ENCODE data around the gene HCN3.

HCN3 gene

DNA sequence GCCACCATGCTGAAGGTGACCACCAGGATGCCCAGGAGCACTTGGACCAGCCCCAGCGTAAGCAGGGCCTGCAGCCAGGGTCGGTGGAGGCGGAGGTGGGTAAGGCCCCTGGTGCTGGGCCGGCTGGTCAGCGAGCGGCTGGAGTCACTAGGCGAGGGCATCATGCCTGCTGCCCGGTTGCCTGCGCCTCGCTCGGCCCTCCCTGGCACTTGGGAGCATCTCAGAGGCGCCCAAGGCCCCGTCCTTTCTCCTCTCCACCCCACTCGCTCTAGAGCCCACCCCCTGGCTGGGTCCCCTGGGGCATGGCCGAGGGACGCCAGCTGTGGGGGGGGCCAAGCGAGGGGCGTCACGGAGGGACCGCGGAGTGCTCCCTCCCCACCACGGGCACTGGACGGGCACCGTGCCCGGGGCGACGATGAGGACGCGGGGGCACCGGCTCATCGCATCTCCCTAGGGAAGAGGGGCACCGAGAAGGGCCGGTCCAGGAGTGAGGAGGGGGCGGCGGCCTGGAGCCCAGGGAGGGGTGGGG lies 22.5 kb upstream of the HCN3 start:
- DNase-seq: no peak

DNA sequence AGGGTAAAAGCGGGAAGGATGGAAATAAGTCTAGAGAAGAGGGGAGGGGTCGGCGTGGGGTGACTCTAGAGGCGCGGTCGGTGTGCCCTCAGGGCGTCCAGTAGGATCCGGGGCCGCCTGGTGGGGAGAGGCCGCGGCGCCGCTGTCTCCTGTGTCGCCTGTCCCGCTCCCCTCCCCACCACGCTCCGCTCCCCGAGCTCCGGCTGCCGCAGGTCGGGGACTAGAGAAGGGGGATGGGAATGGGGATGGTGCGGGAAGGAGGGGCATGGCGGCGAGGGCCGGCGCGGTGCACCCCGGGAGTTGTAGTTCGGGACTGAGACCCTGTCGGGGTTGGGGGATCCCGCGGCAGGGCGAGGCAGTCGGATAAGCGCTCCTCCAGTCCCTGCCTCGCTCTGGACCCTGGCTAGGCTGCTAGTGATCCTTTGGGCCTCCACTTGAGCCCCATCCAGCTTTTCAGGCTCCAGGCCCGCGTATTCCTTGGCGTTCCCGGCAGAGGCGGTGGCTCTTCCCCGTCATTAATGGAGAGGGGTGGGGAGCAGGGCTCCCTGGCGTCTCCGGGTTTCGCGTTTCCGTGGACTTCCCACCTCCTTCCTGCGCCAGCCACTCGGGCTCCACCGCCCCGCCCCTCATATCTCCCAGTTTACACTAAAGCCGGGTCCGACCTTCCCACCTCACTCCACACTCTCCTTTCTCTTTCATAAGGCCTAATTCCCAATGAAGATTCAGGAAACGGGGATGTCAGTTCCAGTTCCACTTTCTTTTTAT lies 21.8 kb upstream of the HCN3 start, which contains the start of gene ENTREP3:
ENTREP3 (minus strand) TSS at position 241 of the 765 bp plus-strand sequence. CDS start 606 bp downstream, outside the sequence.
- DNase-seq: peak; percentile 66

DNA sequence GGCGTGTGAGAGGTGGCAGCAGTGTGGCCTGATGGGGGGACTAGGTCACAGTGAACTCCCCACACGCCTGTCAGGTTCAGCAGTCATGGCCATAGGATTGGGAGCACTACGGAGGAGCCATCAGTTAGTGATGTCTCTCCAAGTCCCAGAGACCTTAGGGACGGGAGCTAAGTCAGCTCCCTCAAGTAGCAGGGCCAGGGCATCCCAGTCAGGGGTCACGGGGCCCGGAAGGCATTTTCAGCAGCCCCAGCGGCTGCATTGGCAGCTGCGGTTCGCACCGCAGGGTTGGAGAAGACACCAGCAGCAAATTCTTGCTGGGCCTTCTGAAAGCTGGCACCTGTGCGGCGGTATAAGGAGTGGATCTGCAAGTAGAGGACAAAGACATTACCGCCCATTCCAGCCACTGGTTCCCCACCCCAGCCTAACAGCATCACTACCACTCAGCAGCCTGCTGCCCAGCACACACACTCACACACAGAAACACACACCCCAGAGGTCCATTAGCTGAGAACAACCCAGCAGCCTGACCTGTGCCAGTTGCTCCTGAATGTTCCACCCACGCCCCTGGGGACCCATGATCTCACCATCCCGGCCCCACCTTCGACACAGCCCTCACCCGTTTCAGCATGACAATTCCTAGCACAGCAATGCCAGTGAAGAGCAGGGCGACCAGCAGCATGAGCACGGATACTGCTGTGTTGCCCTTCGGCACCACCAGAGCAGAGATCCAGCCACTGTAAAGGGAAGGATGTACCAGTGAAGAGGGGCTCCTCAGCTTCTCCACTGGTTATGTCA lies 21.0 kb upstream of the HCN3 start:
- DNase-seq: no peak

- no peak for DNase-seq
Observed at GRCh38 chr1:155260276-155260675, 17.0 kb upstream of the HCN3 start.

- DNase-seq: no peak
Observed at GRCh38 chr1:155261493-155261851, 15.8 kb upstream of the HCN3 start.

- peak; percentile 77 for DNase-seq
Observed at GRCh38 chr1:155261852-155262673, 15.2 kb upstream of the HCN3 start, which contains the start of gene SCAMP3. Gene SCAMP3, minus strand, starts transcription at chr1:155262360. Its CDS starts 209 bp downstream, at chr1:155262151.

GRCh38 chr1:155263067-155263466 lies 14.2 kb upstream of the HCN3 start:
- DNase-seq: no peak

- no peak for DNase-seq
Observed at GRCh38 chr1:155266553-155266952, 10.7 kb upstream of the HCN3 start.

DNA sequence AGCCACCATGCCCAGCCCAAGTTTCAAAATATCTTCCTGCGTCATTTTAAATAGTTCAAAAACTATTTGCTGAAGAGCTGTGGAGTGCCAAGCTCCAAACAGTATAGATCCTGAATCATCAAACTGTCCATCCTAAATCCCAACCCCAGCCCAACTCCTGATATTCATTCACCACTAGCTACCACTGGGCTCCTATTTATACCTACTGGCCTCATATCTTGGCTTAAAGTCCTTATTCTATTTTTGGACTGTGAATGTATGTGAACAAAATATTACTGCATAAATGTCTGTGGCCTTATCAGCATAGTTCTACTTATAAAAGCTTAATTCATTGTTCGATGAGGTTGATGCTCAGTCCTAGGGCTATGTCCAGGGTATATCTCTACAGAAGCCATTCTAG lies 9.9 kb upstream of the HCN3 start:
- no peak for DNase-seq

GRCh38 chr1:155268630-155269029 lies 8.6 kb upstream of the HCN3 start:
- no peak for DNase-seq

DNA sequence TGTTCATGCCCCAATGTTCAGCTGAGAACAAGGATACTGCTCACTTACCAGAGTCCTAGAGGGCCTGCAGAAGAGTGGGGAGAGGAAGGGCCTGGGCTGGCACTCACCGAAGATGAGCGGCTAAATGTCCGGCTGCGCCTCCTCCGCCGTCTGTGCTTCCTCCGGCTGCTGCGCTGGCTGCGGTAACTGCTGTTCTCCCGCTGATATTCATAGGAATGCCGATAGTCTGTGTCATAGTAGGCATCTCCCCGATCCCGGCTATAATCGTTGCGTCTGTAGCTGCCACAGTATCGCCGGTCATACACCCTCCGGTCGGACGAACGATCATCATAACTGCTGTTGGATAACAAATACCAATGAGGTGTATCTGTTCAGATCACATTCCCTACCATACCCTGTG lies 7.9 kb upstream of the HCN3 start:
- DNase-seq: no peak

GRCh38 chr1:155272466-155273342 lies 4.6 kb upstream of the HCN3 start:
- peak; percentile 54 for DNase-seq

DNA sequence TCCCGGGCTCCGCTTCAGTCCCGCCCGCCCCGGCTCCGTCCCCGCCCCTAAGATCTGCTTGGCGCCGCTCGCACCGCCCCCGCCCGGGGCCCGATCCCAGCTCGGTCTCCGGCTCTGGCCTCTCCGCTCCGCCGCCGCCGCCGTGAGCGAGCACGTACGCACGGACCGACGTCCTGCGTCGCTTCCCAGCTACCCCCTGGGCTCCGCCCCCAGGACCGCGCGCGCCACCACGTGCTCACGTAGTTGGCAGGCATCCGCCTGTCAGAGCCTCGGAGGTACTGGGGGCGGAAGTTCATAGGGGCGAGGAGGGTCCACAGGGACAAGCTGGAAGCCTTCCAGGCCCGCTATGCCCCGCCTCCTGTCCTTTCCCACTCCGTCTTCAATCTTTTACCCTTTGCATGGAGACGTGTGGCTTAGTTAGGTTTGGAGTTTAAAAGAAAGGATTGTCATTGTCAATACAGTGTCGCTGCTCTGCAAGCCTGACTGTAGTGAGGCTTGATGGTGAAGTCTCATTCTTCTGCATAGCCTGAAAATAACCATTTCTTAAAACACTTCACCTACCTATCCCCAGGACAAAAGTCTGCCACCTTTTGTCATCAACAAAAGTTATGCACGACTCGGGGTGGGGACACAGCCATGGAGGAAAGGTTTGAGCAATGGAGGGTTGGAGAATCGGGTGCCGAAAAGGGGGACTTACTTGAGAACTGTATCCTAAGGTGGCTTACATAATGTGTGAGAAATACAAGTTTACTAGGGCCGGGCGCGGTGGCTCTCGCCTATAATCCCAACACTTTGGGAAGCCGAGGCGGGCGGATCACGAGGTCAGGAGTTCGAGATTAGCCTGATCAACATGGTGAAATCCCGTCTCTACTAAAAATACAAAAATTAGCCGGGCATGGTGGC lies 3.7 kb upstream of the HCN3 start, which contains the start of gene CLK2:
CLK2 (minus strand) TSS at position 162 of the 903 bp plus-strand sequence. CDS start 2,527 bp downstream, outside the sequence.
- peak; percentile 87 for DNase-seq

- DNase-seq: peak; percentile 80
Observed at GRCh38 chr1:155277902-155278688, 832 bp downstream of the HCN3 start.

- no peak for DNase-seq
Observed at GRCh38 chr1:155278689-155279160, 1.5 kb downstream of the HCN3 start.

- no peak for DNase-seq
Observed at GRCh38 chr1:155279268-155279667, 2.0 kb downstream of the HCN3 start.

GRCh38 chr1:155282488-155283091 lies 5.3 kb downstream of the HCN3 start:
- no peak for DNase-seq

GRCh38 chr1:155284476-155284875 lies 7.2 kb downstream of the HCN3 start:
- DNase-seq: no peak

- DNase-seq: no peak
Observed at GRCh38 chr1:155285063-155285462, 7.8 kb downstream of the HCN3 start.

Measured in effector CD8-positive, alpha-beta T cell (primary cell).